ENCODE data around the gene ARFIP2.

DNA sequence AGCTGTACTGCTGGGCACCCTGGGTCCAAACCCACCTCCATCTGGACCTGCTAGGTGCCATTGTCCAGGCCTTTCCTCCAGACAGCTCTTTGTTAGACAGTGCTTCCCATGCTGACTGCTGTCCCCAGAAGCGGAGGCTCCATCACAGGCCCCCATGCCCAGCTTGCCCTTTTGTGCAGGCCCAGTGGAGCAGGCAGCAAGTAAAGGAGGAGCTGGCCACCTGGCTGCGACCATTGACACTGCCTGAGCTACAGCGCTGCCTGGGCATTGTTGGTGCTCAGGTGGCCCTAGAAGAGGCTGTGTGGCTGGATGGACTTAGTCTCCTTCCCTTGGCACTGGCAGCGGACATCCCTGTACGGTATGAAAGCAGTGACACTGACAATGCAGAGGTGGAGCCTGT lies 17.4 kb upstream of the ARFIP2 start:
- TF ChIP-seq POLR2A (IDR thresholded peaks at IDR 0.05) (no peak), POLR2AphosphoS5 (IDR thresholded peaks at IDR 0.05; ENCODE audit: insufficient read depth in 1 of 2, low read depth in 1 of 2) (no peak)
- TF ChIP-seq, protein P1, sequence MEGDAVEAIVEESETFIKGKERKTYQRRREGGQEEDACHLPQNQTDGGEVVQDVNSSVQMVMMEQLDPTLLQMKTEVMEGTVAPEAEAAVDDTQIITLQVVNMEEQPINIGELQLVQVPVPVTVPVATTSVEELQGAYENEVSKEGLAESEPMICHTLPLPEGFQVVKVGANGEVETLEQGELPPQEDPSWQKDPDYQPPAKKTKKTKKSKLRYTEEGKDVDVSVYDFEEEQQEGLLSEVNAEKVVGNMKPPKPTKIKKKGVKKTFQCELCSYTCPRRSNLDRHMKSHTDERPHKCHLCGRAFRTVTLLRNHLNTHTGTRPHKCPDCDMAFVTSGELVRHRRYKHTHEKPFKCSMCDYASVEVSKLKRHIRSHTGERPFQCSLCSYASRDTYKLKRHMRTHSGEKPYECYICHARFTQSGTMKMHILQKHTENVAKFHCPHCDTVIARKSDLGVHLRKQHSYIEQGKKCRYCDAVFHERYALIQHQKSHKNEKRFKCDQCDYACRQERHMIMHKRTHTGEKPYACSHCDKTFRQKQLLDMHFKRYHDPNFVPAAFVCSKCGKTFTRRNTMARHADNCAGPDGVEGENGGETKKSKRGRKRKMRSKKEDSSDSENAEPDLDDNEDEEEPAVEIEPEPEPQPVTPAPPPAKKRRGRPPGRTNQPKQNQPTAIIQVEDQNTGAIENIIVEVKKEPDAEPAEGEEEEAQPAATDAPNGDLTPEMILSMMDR (IDR thresholded peaks at IDR 0.05) = no peak
